Measurements from ENCODE around the gene SPEN.

- no peak for TF ChIP-seq CTCF (IDR thresholded peaks at IDR 0.05)
- TF ChIP-seq POLR2A (IDR thresholded peaks at IDR 0.05) = no peak
These were observed 93.7 kb downstream of the SPEN start for GRCh38 chr1:15941044-15941840.
